NT2/D1 (cell line): ENCODE results near the gene OSBPL6.

ENCODE experiments used
- SUZ12 ChIP-seq: IDR thresholded peaks from 2 replicates; pipeline ENCODE4 v1.6.1; 2011; ENCODE audit not compliant: insufficient read length, insufficient read depth; ENCODE audit errors: extremely low read depth
- YY1 ChIP-seq: IDR thresholded peaks from 2 replicates; pipeline ENCODE4 v1.6.1; 2011; ENCODE audit not compliant: insufficient read length, insufficient read depth
- ZNF274 ChIP-seq: IDR thresholded peaks from 2 replicates; pipeline ENCODE4 v1.6.1; 2011; ENCODE audit warnings: mild to moderate bottlenecking, low read depth, low read length

DNA sequence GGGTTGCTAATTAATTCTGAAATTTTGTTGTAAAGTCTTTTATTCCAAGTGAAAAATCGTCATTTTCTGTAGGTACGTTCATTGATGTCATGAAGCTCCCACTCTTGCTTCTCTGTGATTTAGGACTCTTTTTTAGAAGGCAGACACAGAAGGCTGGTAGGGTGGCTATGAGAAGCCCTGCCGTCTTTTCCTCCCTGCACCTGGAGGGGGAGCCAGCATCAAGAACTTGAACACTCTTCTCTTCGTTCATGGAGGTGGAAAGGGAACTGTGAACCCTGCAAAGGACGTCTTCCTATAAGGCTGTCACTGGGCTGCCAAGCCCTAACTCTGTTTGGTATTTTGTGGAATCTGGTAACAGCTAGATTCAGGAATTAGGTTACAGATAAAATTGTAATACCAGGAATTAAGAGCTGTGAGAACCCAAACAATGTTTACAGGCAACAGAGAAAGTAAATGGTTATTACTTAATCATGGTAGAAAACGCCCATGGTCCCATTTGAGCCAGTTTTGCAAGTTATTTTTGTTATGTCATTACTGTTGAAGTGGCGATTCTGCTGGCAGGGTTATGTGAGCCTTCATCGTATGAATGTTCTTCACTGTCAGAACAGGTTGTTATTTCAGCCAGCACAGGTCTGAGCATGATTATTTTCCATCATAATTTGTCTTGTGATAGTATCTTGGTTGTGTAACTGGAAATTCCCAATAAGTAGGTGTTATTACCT, 112.2 kb downstream of the OSBPL6 start:
- TF ChIP-seq SUZ12 (no peak), YY1 (no peak), ZNF274 (no peak)
